ENCODE data around the gene FAM181A.

The FAM181A gene

DNA sequence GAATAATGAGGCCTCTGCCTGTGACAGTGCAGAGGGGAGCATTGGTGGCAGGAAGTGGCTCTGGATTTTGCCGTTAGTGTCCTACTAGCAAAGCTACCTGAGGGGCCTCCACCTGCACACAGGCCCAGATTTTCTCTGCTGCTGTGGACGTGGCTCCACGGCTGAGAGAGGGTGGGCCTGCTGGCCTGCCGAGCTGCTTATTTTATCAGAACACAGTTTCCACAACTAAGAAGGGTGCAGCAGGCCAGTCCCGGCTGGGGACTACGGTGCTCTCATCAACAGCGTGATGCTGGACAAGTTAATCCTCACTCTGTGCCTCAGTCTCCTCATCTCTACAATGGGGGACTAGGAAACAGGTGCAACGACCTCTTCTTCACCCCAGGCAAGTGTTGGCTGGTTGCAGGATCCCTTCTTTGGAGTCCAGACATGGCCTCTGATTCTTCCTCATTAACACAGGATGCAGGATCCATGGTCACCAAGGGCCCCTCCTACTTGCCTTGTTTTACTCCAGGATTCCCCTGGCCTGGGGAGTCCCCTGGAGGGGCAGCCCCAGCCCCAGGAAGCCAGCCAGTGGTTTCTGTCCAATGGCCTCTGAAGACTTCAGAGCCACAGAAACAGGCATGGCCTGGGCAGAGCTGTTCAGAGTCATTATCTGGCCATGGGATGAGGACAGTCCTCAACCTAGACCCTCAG is 3.3 kb downstream of the FAM181A start:
- DNase-seq, result no peak

DNA sequence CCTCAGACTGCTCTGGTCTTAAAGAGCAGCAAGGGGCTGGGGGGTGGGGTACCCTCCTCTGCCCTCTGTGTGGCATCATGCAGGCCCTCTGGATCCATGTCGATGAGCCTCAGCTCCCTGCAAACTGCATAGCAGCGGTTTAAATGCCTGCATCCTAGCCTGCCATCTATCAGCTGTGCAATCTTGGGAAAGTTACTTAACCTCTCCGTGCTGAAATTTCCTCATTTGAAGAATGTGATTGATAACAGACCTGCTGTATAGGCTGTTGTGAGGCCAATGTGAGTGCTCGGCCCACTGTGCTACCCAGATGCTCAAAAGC is 3.8 kb downstream of the FAM181A start:
- DNase-seq, result no peak

DNA sequence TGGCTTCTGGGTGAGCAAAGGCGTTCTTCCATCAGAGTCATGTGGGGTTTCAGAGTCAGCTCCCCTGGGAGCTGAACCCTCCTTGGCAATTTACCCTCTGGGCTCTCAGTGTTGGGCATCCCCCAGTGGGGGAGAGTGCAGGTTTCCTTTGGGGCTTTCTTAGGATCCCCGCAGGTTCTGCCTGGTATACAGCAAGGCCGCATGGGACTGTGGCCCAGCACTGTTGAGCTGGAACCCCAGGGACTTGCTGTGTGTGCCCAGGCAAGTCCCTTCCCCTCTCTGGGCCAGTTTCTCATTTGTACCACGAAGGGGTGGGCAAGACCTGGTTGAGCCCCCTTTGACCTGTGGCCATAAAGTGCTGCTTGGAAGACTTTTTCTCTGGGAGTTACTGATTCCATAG is 5.5 kb downstream of the FAM181A start:
- DNase-seq, result no peak

DNA sequence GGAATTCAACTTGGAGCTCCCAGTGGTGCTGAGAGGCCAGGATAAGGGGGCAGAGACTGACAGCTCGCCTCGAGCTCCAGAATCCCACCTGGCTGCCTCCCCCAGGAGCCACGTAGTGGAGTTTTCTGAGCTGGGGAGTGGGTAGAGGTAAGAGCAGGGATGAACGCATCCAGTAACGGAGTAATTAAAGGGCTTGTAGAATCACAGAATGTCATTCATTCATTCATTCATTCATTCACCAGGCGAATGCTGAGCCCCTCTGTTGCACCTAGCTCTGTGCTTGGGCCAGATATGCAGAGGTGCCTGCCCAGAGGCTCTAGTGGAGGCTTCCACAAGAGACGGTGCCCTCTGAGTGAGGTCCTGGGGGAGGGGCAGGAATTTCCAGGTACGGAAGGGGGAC is 8.1 kb downstream of the FAM181A start:
- no peak for DNase-seq

DNA sequence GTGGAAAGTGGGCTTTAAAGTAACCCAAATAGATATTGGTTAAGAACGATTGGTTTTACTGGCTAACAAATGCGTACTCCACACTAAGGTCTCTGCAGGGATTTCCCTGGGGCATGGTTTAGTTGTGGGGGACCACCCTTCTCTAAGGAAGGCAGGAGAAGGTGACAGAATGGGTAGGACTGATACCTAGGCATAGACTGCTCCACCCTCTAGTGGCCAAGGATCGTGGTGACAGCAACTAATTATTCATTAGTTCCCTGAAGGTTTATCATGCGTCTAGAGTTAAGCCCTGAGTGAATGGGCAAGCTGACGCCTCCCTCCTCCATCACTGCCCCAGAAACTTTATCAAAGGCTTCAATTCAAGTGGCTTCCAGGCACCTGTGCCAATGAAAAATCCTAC is 9.1 kb downstream of the FAM181A start:
- no peak for DNase-seq

- no peak for DNase-seq
These were observed 9.8 kb downstream of the FAM181A start for GRCh38 chr14:93936926-93937325.

- DNase-seq, result no peak
These were observed 10.4 kb downstream of the FAM181A start for GRCh38 chr14:93937519-93937918.

- DNase-seq, result no peak
These were observed 11.7 kb downstream of the FAM181A start for GRCh38 chr14:93938751-93939303.

DNA sequence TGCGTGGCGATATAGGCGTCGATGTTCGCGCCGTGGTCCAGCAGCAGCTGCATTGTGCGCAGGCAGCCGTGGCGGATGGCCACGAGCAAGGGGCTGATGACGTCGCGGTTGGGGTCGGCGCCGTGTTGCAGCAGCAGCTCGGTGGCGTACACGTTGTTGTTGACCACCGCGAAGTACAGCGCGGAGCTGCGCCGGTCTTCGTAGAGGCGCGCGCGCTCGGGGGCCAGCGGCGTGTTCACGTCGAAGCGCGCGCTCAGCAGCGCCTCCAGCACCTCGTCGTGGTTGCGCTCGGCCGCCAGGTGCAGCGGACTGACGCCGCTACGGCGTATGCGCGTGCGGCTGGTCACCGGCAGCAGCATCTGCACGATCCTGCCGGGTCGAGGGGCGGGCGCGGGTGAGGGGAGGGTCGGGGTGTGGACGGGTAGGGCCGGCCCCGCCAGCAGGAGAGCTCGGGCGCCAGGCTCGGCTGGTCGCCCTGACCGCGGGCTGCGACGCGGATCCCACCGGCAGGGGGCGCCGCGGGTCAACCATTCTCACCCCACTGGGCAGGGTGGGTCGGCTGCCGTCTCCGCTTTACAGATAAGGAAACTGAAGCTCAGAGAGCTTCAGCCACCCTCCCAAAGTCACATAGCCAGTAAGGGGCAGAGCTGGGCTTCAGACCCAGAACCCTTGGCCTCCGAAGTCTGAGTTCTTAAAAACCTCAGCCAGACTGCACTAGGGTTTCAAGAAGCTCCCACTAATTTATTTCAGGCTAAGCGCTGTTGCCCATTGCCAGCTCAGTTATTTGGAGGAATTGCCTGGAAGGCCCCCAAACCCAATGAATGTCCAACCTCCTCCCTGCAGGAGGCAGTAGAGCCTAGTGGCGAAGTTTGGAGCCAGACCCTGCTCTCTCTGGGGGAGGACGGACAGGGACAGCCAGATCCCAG is 12.4 kb downstream of the FAM181A start:
- DNase-seq, result peak; percentile 87 to 90

GRCh38 chr14:93940437-93940836 is 13.3 kb downstream of the FAM181A start:
- DNase-seq, result no peak

DNA sequence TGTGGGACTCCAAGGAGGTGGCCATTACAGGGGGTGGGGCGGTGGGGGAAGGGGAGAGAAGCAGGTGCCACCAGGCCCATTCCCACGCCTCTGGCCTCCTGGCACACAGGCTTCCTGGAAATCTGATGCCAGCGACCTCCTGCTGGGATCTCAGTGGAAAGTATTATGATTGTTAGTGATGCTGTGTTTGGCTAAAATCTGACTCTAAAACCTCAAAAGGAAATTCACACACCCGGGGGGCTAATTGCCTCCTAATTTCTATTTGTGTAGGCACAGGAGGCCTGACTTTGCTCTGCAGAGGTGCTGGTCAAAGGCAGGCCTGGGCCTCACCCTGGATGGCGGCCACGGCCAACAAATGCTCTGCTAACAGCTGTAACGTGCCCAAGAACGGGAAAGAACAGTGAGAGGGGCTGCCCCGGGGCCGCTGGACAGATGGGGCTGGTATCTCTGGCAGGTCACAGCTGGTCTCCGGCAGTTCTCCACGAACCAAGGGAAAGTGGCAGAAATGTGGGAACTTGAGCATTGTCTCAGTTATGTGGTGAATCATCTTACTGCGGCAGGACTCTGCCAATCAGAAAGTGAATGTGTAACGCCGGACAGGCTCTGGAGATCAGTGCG is 14.3 kb downstream of the FAM181A start:
- no peak for DNase-seq

DNA sequence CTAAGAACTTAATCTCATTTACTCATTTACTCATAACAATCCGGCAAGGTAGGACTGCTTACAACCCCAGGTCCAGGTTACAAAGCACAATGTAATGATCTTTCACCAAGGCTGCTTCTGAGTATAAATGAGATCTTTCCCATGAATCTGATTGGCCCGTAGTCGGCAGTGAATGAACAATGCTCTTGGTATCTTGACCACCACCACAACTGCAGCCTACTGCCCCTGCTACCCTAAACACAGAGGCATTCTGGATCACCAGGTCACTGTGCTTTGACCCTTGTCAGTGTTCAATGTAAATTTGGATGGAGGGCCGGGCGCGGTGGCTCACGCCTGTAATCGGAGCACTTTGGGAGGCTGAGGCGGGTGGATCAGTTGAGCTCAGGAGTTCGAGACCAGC is 15.9 kb downstream of the FAM181A start:
- no peak for DNase-seq

DNA sequence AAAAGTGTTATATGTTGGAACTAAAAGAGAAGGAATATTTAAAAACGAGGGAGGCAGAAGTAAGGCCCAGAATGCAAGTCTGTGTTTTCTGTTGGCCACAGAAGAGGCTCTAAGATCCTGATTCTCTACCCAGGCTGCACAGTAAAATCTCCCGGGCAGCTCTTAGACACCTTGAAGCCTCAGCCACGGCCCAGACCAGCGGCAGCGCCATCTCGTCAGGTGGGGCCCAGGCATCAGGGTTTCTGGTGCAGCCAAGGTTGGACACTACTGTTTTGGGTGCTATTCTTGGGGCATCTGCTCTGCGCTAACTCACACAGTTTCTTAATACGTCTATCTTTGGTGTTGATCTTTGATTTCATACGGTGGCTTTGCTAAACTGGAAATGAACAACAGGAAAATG is 16.8 kb downstream of the FAM181A start:
- DNase-seq, result no peak

DNA sequence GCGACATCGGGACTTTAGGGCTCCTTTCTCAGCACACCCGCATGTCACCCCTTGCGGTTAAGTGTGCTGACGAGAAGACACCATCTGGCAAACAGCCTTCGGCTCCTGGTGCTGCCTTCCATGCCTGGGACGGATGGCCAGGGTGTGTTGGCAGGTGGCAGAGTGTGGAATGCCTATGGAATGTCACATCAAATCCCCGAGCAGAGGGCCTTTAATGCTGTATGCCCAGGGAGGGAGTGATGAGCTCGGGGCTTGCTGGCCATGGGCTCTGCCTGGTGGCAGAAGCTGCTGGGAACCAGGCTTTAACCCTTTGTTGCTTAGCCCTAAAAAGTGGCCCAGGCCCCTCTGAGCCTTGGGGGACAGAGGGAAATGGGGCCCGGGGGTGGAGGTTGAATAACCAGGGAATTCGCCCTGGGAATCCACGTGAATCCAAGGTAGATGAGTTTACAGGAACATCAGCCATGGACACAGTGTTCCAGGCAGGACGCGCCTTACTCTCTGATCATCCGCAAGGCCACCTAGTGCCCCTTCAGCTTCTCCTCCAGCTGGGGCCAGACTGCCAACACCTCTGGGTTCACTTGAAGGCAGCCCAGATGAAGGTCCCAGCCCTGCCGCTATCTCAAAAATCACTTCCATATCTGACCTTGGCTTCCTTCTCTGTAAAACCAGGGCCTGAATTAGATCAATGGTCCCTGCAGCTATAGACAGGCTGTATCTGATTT is 17.4 kb downstream of the FAM181A start:
- DNase-seq, result no peak

- no peak for DNase-seq
These were observed 17.9 kb downstream of the FAM181A start for GRCh38 chr14:93945070-93945399.

- no peak for DNase-seq
These were observed 19.0 kb downstream of the FAM181A start for GRCh38 chr14:93946104-93946503.

DNA sequence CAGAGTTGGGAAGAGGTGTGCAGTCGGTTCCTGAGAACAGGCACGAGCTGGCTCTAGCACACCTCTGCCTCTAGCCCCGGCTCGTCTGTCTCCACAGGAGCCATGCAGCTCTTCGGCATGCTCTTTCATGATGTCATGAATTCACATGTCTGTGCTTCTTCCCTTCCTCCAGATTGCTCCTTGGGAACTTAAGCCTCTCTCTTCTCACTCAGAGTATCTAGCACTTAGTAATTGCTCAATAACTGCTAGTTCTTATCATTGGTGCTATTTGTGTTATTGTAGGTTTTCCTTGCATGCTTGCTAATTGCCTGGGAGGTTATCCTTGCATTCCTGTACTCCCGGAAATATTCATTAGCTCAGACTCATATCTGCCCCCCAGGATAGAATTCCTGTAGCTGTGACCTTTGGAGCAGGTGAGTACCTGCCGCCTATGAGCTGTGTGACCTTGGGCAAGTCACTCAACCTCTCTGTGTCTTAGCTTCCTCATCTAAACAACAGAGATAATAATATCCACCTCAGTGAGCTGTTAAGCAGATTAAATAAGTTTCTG is 19.5 kb downstream of the FAM181A start:
- no peak for DNase-seq

DNA sequence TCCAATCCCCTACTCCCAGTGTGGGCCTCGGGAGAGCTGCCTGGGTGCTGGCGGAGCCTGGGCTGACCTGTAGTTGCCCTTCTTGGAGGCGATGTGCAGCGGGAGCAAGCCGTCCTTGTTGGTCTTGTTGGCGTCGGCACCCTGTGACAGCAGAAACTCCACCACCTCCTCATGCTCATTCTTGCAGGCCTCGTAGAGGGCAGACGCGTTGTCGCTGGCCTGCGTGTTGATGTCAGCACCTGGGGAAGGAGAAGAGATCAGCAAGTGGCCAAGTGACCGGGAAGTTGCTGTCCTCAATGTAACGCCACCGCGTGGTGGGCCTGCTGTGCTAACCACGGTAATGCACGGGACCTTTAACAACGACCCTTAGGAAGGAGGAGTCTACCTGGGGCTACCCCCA is 20.1 kb downstream of the FAM181A start:
- no peak for DNase-seq

GRCh38 chr14:93949511-93950075 is 22.4 kb downstream of the FAM181A start:
- DNase-seq, result no peak

DNA sequence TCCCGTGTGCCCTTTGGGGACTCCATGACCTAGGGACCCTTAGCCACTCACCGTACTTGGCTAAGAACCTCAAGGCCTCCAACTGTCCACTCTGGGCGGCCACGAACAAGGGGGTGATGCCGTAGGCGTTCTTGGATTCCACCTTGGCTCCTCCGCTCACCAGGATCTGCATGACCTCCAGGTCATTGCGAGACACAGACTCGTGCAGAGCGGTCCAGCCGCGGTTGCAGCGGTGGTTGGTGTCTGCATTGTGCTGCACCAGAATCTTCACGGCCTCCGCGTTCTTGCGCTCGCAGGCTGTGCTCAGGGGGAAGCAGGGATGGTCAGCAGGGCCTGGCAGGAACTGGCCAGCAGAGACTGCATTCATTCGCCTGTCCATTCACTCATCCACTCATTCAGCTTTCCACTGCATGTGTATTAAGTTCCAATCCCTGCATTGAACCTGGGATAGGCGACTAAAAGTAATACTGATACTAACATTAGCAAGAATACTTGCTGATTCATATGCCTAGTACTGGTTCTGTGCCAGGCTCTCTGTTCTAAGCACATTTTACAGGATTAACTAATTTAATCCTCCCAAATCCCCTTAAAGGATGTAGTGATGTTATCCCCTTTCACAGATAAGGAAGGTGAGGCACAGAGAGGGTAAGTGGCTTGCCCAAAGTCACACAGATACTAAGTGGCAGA is 23.9 kb downstream of the FAM181A start:
- DNase-seq, result no peak

DNA sequence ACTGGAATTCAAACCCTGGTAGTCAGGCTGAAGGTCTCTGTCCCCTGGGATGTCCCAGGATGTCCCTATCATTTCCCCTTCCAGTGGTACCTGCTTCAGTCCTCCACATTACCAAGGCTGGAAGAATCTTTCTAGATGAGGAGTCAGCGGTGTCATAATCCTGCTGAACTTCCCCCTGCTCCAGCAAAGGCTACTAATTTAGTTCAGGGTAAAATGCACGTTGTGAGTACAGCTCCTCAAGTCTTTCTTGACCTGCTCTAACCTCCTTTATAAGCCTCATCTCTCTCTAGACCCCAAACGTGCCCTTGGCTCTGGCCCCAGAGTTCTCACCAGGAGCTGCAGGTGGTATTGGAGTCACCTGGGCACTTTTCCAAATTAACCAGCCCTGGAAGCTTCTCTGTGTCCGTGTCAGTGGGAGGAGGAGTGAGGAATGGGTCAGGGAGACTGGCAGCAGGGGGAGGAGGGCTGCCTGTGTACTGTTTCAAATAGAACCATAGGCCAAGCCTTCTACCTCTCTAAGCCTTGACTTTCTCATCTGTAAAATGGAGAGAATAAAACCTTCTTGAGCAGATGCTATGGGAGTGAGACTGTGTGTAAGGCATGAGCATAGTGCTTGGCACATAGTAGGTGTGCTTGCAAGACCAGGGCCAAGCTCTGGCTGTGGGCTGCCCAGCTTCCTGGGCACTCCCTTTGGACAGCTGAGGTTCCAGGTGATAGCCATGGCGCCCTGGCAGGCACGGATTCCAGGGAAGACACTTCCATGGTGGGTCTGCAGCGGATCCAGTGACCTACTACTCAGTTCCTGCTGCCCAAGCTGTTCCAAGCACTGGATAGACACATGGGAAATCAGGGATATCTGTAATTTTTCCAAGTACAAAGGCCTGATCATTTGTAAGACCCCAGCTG is 24.7 kb downstream of the FAM181A start:
- DNase-seq, result no peak

Data from CD4-positive, alpha-beta T cell treated with Interleukin-1 beta for 1 hour (primary cell).